Pulmonary artery endothelial cell (primary cell): ENCODE results near the gene EPB41L4B. TPM values are rescaled to one million over a fixed set of nuclear protein-coding genes. Genes with fewer than 3 reads are reported as not detected.

Experiments used
- DNase-seq: peaks from one replicate; pipeline ENCODE4 v3.0.0-alpha.2; 2011; ENCODE audit warnings: low read depth, low spot score
- total RNA-seq: library from RNA; depleted of rRNA; stranded (reverse); fragments of >200 nt; gene quantifications from 2 replicates; pipeline ENCODE4 v1.2.3, GENCODE V29; 2014

Gene EPB41L4B
- total RNA-seq, 1 donor from 2014 or later: 0.92 TPM

DNA sequence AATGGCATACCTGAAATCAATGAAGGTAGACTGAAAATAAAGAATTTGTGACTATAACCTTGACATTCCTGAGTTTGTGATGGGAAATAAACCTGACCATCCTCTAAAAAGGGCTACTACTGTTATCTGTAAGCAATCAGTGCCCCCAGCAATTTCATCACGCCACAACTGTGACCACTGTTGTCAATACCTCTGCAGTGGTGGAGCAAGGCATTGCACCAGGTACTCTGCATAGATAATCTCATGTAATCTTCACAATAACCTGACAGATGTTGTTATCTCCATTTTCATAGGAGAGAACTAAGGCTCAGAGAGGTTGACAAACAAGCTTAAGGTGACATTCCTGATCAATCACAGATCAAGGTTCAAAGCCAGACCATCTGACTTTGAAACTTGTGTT lies 115.3 kb downstream of the EPB41L4B start:
- no peak for DNase-seq

GRCh38 chr9:109203761-109204360 lies 117.0 kb downstream of the EPB41L4B start:
- no peak for DNase-seq

- DNase-seq: no peak
Measured at GRCh38 chr9:109199676-109200075, 121.2 kb downstream of the EPB41L4B start.

GRCh38 chr9:109198736-109199382 lies 122.0 kb downstream of the EPB41L4B start:
- DNase-seq: no peak

- no peak for DNase-seq
Measured at GRCh38 chr9:109193974-109194556, 126.8 kb downstream of the EPB41L4B start.

- no peak for DNase-seq
Measured at GRCh38 chr9:109192732-109193361, 128.0 kb downstream of the EPB41L4B start.

DNA sequence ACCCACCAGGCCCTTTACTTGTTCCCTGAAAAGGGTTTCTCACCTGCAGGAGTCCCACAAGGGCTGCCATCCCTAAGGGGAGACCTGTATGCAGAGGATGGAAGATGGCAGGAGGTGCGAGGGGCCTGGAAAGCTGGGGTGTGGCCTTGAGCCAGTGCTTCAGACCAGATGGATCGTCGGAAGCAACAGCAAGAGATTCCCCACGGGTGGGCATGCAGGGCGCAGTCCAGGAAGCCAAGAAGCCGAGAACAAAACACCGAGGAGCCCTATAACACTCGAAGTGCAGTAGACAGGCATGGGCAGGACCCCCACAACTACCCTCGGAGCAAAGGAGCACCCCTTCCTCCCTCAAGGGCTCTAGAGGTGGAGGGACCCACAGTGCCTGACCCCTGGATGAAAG lies 129.1 kb downstream of the EPB41L4B start:
- DNase-seq: no peak

DNA sequence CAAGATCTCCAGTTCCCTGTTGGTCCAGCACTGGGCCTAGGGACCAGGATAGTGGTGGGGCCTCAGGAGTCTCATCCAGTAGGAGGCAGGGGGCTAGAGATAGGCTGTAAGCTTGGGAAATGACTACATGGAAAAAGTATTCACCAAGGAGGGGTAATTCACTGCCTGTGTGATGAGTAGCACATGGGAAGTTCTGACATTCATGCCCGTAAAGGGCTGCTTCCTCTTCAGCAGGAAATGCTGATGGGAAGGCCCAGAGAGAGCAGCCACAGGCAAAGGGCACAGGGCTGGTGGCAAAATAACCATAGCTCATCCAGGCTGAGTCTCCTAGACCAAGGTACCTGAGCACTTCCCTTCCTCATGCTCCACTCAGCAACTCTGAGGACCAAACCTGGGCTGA lies 130.7 kb downstream of the EPB41L4B start:
- DNase-seq: no peak

- DNase-seq: no peak
Measured at GRCh38 chr9:109186857-109187520, 133.9 kb downstream of the EPB41L4B start.

DNA sequence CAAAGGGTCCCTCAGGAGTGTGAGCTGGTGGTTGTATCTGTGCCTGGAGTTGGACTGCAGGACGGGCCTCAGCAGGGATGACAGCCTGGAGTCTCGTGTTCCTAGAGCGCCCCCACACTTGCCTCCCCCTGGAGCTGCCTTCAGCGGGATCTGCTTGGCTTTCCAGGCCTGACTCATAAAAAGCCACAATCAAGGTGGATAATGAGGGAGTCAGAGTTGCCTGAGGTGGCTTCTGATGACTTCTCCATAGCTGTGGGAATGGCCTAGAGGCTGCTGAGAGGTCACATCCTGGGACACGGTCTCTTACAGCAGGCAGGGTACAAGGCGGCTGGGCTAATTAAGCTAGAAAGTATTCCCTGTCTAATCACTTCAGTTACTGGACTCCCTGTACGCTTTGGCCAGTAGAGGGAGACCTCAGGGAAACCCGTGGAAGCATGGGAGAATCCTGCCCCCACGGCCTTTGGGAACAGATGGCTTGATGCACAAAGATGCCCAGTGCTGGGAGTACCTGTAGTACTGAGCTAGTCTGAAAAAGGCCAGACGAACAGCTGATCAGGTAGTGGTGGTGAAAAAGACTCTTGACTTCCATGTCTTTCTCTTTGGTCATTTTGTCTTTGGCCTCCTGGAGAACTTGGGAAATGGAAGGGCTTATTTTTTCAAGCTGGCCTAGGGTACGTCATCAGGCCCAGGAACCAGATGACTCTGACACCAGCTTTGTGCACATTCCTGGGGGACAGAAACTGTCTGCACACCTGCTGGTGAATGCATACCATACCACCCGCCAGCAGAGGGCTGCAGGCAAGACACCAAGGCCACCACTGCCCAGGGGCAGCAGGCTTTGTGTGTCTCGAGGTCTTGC lies 137.7 kb downstream of the EPB41L4B start:
- no peak for DNase-seq

DNA sequence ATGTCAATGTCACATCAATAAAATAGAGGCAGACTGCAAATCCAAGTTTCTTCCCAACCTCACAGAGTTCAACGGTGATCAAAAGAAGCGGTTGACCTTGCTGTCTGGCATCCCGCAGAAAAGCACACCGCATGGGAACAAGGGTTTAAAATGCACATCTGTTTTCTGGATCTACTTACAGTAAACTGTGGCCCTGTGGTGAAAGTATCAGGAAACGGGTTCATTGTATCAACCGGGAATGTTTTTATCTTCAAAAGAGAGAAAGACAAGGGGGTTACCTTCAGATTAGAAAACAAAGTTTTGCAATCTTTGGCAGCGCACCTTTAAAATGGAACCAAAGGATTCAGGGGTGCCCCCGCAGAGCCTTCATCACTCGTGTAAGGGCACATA lies 138.3 kb downstream of the EPB41L4B start:
- no peak for DNase-seq

DNA sequence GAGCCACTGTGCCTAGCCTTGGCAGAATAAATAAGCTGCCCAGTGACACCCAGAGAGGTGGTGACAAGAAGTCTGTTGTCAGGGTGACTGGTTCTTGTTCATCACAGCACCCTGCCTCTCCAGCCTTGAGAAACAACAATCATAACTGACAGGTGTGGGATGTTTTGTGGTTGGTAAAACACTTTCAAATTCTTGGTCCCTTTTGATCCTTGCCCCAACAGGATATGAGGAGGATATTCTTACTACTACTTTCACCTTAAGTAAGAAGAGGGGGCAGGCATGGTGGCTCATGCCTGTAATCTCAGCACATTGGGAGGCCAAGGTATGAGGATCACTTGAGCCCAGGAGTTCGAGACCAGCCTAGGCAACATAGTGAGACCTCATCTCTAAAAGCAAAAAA lies 139.6 kb downstream of the EPB41L4B start:
- DNase-seq: no peak

DNA sequence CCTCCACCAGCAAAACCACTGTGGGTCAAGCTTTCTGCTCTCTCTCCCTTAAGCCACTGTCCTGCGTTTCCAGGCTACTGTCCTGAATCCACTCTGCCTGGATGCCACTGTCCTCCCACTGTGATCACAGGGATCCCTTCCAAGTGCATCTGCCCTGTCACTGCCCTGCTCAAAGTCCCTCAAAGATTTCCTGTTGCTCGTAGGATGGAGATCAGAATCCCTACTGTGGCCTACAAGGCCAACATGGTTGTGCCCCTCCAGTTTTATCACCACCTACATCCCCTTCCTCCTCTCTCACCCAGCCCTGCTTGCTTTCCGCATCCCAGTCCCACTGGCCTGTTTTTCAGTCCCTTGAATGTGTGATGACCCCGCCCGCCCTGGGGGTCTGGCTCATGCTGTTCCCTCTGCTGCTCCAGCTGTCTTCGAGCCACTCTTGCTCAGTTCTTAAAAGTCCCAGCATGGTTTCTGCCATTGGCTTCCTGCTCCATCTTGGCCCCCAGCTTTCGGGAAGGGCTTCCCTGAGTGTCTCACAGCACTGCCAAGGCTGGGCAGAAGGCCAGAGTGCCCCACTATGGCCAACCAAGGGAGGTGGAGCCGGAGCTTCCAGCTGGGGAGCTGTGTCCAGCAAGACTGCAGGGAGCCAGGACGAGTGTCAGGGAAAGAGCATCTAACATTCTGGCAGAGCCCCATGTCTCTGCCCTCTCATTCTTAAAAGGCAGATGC lies 140.9 kb downstream of the EPB41L4B start:
- DNase-seq: no peak

DNA sequence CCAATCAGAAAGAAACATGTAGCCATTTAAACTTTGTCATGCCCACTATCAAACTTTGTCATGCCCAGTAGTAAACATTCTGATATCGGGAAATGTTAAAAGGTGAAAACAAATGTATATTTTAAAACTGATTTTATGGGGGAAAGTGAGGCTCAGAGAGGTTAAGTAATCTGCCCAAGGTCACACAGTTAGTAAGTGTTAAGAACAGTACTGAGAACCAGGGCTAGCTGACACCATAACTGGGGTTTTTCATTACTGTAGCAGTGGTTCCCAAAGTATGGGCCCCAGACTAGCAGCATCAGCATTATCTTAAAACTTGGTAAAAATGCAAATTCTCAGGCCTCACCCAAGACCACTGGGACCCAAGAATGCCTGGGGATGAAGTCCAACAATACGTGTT lies 143.9 kb downstream of the EPB41L4B start:
- DNase-seq: no peak

DNA sequence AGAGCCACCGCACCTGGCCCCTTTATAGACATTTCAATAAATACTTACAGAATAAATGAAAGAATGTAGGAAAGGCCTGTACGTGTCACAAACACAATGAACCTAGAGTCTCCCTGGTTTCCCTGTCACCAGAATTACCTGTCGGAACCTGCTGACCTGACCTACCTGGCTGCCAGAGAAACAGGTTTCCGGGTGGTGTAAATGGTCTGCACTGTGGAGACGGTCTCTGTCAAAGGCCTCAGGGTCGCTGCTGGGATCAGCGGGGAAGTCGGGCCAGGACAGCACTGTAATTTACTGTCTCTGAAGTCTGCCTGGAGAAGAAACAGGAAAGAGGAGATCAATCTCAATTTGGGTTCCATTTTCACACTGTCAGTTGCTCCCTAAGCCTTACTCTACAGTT lies 144.5 kb downstream of the EPB41L4B start:
- DNase-seq: no peak

DNA sequence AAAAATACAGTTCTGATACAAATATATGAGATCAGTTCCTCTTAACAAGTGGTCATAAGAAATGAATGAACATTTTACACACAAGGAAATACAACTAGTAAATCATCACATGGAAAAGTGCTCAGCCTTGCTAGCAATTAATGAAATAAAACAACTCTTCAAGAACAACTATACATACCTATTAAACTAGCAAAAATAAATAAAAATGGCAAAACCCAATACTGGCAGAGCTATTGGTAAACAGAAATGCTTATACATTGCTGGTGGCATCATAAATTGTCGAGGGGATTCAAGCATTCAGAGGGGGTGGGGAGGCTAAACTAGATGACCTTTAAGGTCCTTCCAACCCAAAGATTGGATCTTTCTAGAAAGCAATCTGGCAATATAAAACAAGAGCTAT lies 147.9 kb downstream of the EPB41L4B start:
- DNase-seq: no peak

- no peak for DNase-seq
Measured at GRCh38 chr9:109171926-109172325, 148.9 kb downstream of the EPB41L4B start.

DNA sequence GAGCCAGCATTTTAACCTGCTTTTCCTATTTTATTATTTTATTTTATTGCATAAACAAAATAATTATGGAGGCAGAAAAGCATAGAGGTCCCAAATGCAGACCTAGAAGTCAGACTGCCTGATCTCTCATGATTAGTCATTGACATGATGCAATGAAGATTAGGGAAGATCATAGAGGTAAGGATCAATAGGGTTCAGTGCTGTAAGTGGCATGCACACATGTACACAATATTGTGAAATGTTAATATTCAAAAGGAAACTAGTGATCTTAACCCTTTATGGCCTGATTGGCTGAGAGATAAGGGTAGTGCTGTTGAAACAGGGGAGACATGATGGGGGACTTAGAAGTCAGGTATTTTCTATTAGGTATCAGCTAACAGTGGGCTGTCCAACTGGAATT lies 152.7 kb downstream of the EPB41L4B start:
- no peak for DNase-seq

DNA sequence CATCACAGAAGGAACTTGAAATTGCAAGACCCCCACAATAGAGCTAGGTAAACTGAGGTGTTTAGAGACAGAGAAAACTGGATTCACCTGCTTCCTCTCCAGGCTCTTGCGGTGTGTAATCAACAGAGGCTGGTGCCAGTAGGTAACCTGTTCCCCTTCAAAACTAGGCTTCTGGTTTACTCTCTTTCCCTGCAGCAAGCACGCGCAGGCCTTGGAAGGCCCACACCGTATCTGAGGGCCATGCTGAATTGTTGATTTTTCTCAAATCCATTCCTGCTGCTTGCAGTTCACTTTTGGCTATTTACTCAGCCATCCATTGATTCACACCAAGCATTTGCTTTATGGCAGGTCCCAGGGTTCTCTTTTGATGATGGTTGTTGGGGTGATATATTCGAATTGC lies 153.1 kb downstream of the EPB41L4B start:
- DNase-seq: no peak

DNA sequence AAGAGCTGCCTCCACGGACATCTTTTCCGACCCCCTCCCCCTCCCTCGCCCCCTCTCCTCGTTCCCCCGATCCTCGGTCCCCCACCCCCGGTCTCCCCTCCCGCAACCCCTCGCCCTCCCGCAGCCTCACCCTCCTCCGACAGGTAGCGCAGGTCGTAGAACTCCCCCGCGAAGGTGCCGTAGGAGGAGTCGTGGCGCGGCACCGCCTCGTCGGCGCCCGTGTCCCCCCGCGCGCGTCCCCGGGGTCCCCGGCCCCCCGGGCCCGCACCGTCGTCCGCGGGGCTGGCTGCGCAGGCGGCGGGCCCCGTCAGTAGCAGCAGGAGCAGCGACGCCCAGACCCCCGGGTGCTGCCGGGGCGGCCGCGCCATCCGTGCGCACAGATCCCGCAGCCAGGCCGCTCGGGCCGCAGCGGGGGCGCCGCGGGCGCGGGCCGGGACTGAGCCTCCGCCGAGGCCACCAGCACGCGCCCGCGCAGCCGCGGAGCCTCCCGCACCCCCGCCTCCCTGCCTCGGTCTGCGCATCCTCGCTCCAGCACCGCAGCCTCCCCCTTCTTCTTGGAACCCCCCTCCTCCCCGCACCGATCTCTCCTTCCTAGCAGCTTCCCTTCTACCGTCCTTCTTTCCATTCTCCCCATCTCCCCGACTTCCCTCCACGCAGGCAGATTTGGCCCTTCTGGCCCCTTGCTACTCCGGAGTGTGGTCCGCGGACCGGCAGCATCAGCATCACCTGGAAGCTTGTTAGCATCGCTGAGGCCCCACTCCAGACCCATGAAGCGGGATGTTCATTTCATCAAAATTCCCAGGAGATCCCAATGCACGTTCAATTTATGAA lies 153.9 kb downstream of the EPB41L4B start, which contains the start of gene FRRS1L:
Gene FRRS1L, minus strand, starts transcription at position 479 of the 831 bp plus-strand sequence. Its CDS starts 111 bp downstream, at position 368.
- DNase-seq: no peak
